Kidney (tissue), 14 donors: ENCODE measurements around the gene CCDC85B. TPM values are rescaled to one million over a fixed set of nuclear protein-coding genes. Genes with fewer than 3 reads are reported as not detected.

Experiments
- DNase-seq, 5 donors: peaks; one replicate each; pipeline ENCODE4 v3.0.0-alpha.2; 2013 to 2020
- FAIRE-seq: peaks from 2 replicates; lab custom pipeline; 2012; peaks lifted over from hg19 to GRCh38; lab: Jason Lieb, UNC
- H3K27ac ChIP-seq, 2 donors: one replicate each; pipeline ENCODE4 v1.7.0; 2013; ENCODE audit warnings: low read depth in 2 of 2, low read length in 2 of 2, inconsistent platforms in 1 of 2
- H3K27me3 ChIP-seq: one replicate; pipeline ENCODE4 v1.7.1; 2013; ENCODE audit warnings: low read length, inconsistent platforms; ENCODE audit not compliant: control insufficient read depth, insufficient read depth
- H3K36me3 ChIP-seq, 3 donors: one replicate each; pipeline versions ENCODE4 v1.7.0 to v1.7.1; 2013; ENCODE audit warnings: low read length in 3 of 3, control low read depth in 1 of 3, inconsistent platforms in 1 of 3; ENCODE audit not compliant: insufficient read depth in 3 of 3, control insufficient read depth in 2 of 3
- H3K4me1 ChIP-seq, 3 donors: one replicate each; pipeline versions ENCODE4 v1.7.0 to v1.7.1; 2013; ENCODE audit warnings: low read length in 3 of 3, inconsistent platforms in 1 of 3, low read depth in 1 of 3; ENCODE audit not compliant: control insufficient read depth in 2 of 3, insufficient read depth in 2 of 3
- H3K4me3 ChIP-seq, 3 donors: one replicate each; pipeline versions ENCODE4 v1.7.0 to v1.8.1; 2013; ENCODE audit warnings: low read length in 3 of 3, control low read depth in 1 of 3, inconsistent platforms in 1 of 3
- H3K9ac ChIP-seq, 3 donors: one replicate each; pipeline versions ENCODE4 v1.7.0 to v1.7.1; 2013; ENCODE audit warnings: low read length in 3 of 3, control low read depth in 1 of 3, inconsistent platforms in 1 of 3
- H3K9me3 ChIP-seq, 3 donors: one replicate each; pipeline versions ENCODE4 v1.7.0 to v1.7.1; 2013; ENCODE audit warnings: low read length in 3 of 3, control low read depth in 1 of 3, inconsistent platforms in 1 of 3; ENCODE audit not compliant: control insufficient read depth in 2 of 3, insufficient read depth in 1 of 3
- intact Hi-C: fragments of 100-400 bp; cut with DNase I; formaldehyde crosslinking; loops from one replicate; pipeline ENCODE4 v1.11.1; 2022
- polyA plus RNA-seq: library from polyadenylated mRNA; stranded (reverse); fragments of 350-450 nt; fragmentation: Illumina TruSeq; extraction: RNeasy Lipid Tissue Mini Kit (QIAGEN cat#74804); gene quantifications from one replicate; pipeline ENCODE4 v1.2.3, GENCODE V29; 2014; ENCODE audit warnings: low read depth, low replicate concordance; ENCODE audit not compliant: insufficient read depth
- total RNA-seq: library from RNA; stranded (reverse); fragmentation: NEBNext Ultra II Directional; extraction: Animal tissue kit (Norgen Biotek cat#: 25700); gene quantifications from one replicate; pipeline ENCODE4 v1.2.1, GENCODE V29; 2021
- TF ChIP-seq, protein P1 (sequence below): IDR thresholded peaks from 3 replicates; pipeline ENCODE4 v1.5.1; 2012; ENCODE audit warnings: mild to moderate bottlenecking, moderate library complexity, borderline replicate concordance; ENCODE audit not compliant: insufficient read depth; ENCODE audit errors: extremely low read depth
- donor health status: control.
- donor health status: control.
- donor health status: control.
- donor health status: control.
- donor health status: control.
- donor health status: DM: yes; HTN: yes; CAD: no.
- donor health status: Normal renal cell carcinoma (clear cell type).

CCDC85B gene
- total and polyA plus RNA-seq, 2 donors from 2014 or later, result 26.1 to 31.8 TPM

DNA sequence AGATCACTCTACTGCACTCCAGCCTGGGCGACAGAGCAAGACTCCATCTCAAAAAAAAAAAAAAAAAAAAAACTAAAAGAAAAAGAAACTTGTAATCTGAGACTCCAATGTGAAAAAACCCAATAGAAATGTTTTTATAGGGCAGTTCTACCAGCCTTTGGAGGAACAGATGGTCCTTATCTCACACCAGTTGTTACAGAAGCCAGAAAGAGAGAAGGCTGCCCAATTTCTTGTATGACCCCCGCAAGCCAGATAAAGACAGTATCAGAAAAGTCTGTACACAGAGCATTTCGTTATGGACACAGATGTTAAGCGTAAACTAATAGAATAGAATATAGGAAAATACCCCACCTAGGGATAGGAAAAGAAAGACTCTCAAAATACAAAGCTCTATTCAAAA is 43.5 kb downstream of the CCDC85B start:
- Histone ChIP-seq H3K27ac (no peak overlapping the region), H3K4me3 (no peak overlapping the region), H3K4me1 (no peaks in the 10 kb centered on the region), H3K9ac (no peak overlapping the region), H3K36me3 (no peaks in the 10 kb centered on the region), H3K9me3 (no peaks in the 10 kb centered on the region), H3K27me3 (no peaks in the 10 kb centered on the region)
- intact Hi-C loops, result no loop called here
- FAIRE-seq (no peak), DNase-seq (peak in 1 of 5 donors; percentile 44)
- TF ChIP-seq, protein P1, sequence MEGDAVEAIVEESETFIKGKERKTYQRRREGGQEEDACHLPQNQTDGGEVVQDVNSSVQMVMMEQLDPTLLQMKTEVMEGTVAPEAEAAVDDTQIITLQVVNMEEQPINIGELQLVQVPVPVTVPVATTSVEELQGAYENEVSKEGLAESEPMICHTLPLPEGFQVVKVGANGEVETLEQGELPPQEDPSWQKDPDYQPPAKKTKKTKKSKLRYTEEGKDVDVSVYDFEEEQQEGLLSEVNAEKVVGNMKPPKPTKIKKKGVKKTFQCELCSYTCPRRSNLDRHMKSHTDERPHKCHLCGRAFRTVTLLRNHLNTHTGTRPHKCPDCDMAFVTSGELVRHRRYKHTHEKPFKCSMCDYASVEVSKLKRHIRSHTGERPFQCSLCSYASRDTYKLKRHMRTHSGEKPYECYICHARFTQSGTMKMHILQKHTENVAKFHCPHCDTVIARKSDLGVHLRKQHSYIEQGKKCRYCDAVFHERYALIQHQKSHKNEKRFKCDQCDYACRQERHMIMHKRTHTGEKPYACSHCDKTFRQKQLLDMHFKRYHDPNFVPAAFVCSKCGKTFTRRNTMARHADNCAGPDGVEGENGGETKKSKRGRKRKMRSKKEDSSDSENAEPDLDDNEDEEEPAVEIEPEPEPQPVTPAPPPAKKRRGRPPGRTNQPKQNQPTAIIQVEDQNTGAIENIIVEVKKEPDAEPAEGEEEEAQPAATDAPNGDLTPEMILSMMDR, result no peak

DNA sequence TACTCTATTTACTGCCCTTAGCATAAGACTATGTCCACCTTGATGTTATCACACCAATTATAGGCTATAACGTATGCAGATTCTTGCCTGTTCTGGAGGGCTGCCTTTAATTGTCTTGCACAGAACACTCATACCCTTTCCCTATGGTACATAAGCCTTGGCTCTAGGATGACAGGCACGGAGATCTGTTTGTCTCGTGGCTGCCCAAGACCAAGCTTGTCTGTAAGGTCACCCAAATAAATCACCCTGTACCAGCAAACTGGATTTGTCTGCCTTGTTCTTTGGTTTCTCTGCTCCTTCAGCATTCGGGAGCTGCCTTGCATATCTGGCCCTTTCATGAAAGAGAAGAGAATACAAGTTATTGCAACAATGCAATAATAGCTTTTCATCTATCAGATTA is 47.3 kb downstream of the CCDC85B start:
- FAIRE-seq (no peak), DNase-seq (no peak)
- no peaks in the 10 kb centered on the region for H3K36me3 ChIP-seq
- no peak overlapping the region for H3K27ac ChIP-seq
- intact Hi-C loops, result no loop called here
- no peak overlapping the region for H3K9ac ChIP-seq
- H3K4me3 ChIP-seq, result no peak overlapping the region
- no peaks in the 10 kb centered on the region for H3K9me3 ChIP-seq
- TF ChIP-seq, protein P1, result no peak
- H3K4me1 ChIP-seq, result no peaks in the 10 kb centered on the region
- no peaks in the 10 kb centered on the region for H3K27me3 ChIP-seq

Other genes starting within 250 kb of the CCDC85B start
- 81.6 TPM for gene RELA, start 227.8 kb upstream of the CCDC85B start, total RNA-seq
- 34.8 TPM for gene RELA, start 227.8 kb upstream of the CCDC85B start, polyA plus RNA-seq
- 74.7 TPM for gene KAT5, start 178.4 kb upstream of the CCDC85B start, total RNA-seq
- 68.4 TPM for gene KAT5, start 178.4 kb upstream of the CCDC85B start, polyA plus RNA-seq
- gene RNASEH2C, start 169.9 kb upstream of the CCDC85B start, total RNA-seq, result 43.7 TPM
- 129 TPM for gene RNASEH2C, start 169.9 kb upstream of the CCDC85B start, polyA plus RNA-seq
- gene AP5B1, start 109.7 kb upstream of the CCDC85B start, total RNA-seq, result 18.3 TPM
- 6.3 TPM for gene AP5B1, start 109.7 kb upstream of the CCDC85B start, polyA plus RNA-seq
- gene OVOL1, start 103.6 kb upstream of the CCDC85B start, total RNA-seq, result 6.6 TPM
- gene OVOL1, start 103.6 kb upstream of the CCDC85B start, polyA plus RNA-seq, result 6.7 TPM
- gene SNX32, start 56.7 kb upstream of the CCDC85B start, total RNA-seq, result 1.0 TPM
- 0.43 TPM for gene SNX32, start 56.7 kb upstream of the CCDC85B start, polyA plus RNA-seq
- 705 TPM for gene CFL1, start 32.5 kb upstream of the CCDC85B start, total RNA-seq
- gene CFL1, start 32.5 kb upstream of the CCDC85B start, polyA plus RNA-seq, result 846 TPM
- 54.9 TPM for gene MUS81, start 30.2 kb upstream of the CCDC85B start, total RNA-seq
- gene MUS81, start 30.2 kb upstream of the CCDC85B start, polyA plus RNA-seq, result 31.2 TPM
- 64.2 TPM for gene EFEMP2, start 17.9 kb upstream of the CCDC85B start, total RNA-seq
- 60.0 TPM for gene EFEMP2, start 17.9 kb upstream of the CCDC85B start, polyA plus RNA-seq
- 3.9 TPM for gene CTSW, start 10.8 kb upstream of the CCDC85B start, total RNA-seq
- 1.3 TPM for gene CTSW, start 10.8 kb upstream of the CCDC85B start, polyA plus RNA-seq
- gene FIBP, start 2.2 kb upstream of the CCDC85B start, total RNA-seq, result 58.0 TPM
- gene FIBP, start 2.2 kb upstream of the CCDC85B start, polyA plus RNA-seq, result 105 TPM
- gene FOSL1, start 9.7 kb downstream of the CCDC85B start, total RNA-seq, result 3.2 TPM
- gene FOSL1, start 9.7 kb downstream of the CCDC85B start, polyA plus RNA-seq, result 0.37 TPM
- 38.0 TPM for gene C11orf68, start 28.4 kb downstream of the CCDC85B start, total RNA-seq
- 52.0 TPM for gene C11orf68, start 28.4 kb downstream of the CCDC85B start, polyA plus RNA-seq
- 51.2 TPM for gene DRAP1, start 28.8 kb downstream of the CCDC85B start, total RNA-seq
- gene DRAP1, start 28.8 kb downstream of the CCDC85B start, polyA plus RNA-seq, result 150 TPM
- gene TSGA10IP, start 54.8 kb downstream of the CCDC85B start, total RNA-seq, result not detected
- not detected for gene TSGA10IP, start 54.8 kb downstream of the CCDC85B start, polyA plus RNA-seq
- gene SART1, start 71.1 kb downstream of the CCDC85B start, total RNA-seq, result 48.6 TPM
- 48.7 TPM for gene SART1, start 71.1 kb downstream of the CCDC85B start, polyA plus RNA-seq
- gene EIF1AD, start 111.5 kb downstream of the CCDC85B start, total RNA-seq, result 37.5 TPM
- 17.7 TPM for gene EIF1AD, start 111.5 kb downstream of the CCDC85B start, polyA plus RNA-seq
- gene BANF1, start 111.8 kb downstream of the CCDC85B start, total RNA-seq, result 181 TPM
- 186 TPM for gene BANF1, start 111.8 kb downstream of the CCDC85B start, polyA plus RNA-seq
- gene CST6, start 121.3 kb downstream of the CCDC85B start, total RNA-seq, result 5.9 TPM
- 1.2 TPM for gene CST6, start 121.3 kb downstream of the CCDC85B start, polyA plus RNA-seq
- 0.76 TPM for gene CATSPER1, start 135.8 kb downstream of the CCDC85B start, total RNA-seq
- gene CATSPER1, start 135.8 kb downstream of the CCDC85B start, polyA plus RNA-seq, result not detected
- gene GAL3ST3, start 158.5 kb downstream of the CCDC85B start, total RNA-seq, result 2.5 TPM
- gene GAL3ST3, start 158.5 kb downstream of the CCDC85B start, polyA plus RNA-seq, result 7.6 TPM
- 172 TPM for gene SF3B2, start 161.7 kb downstream of the CCDC85B start, total RNA-seq
- 114 TPM for gene SF3B2, start 161.7 kb downstream of the CCDC85B start, polyA plus RNA-seq
- gene PACS1, start 179.6 kb downstream of the CCDC85B start, total RNA-seq, result 91.8 TPM
- 23.7 TPM for gene PACS1, start 179.6 kb downstream of the CCDC85B start, polyA plus RNA-seq